Sigmoid colon (tissue), 7 donors: ENCODE results near the gene PPARD. TPM values are rescaled to one million over a fixed set of nuclear protein-coding genes. Genes with fewer than 3 reads are reported as not detected.

ENCODE experiments used
- DNase-seq: peaks from one replicate; pipeline ENCODE4 v3.0.0-alpha.2; 2019
- H3K27ac ChIP-seq, 4 donors: fragments of 200-600 bp; sonication (generic); one replicate each; pipeline ENCODE4 v1.5.1; 2016 to 2019; ENCODE audit warnings: mild to moderate bottlenecking in 1 of 4
- H3K27me3 ChIP-seq, 3 donors: fragments of 200-600 bp; sonication (generic); one replicate each; pipeline ENCODE4 v1.5.1; 2019; ENCODE audit warnings: mild to moderate bottlenecking in 1 of 3
- H3K36me3 ChIP-seq, 4 donors: fragments of 200-600 bp; sonication (generic); one replicate each; pipeline ENCODE4 v1.5.1; 2016 to 2019
- H3K4me1 ChIP-seq, 4 donors: fragments of 200-600 bp; sonication (generic); one replicate each; pipeline ENCODE4 v1.5.1; 2017 to 2019
- H3K4me3 ChIP-seq, 4 donors: fragments of 200-600 bp; sonication (generic); one replicate each; pipeline ENCODE4 v1.5.1; 2017 to 2019; ENCODE audit warnings: mild to moderate bottlenecking in 2 of 4, moderate library complexity in 1 of 4
- H3K9me3 ChIP-seq, 4 donors: fragments of 200-600 bp in 3 of 4; sonication (generic) in 3 of 4; one replicate each; pipeline versions ENCODE4 v1.5.1 to v1.6.1; 2013 to 2019
- CTCF ChIP-seq, 4 experiments: fragments of 450-650 bp in 3 of 4; fragments of 200-600 bp in 1 of 4; IDR thresholded peaks; one replicate each; pipeline ENCODE4 v1.5.1; 2016 to 2019; ENCODE audit warnings: antibody characterized with exemption in 4 of 4, mild to moderate bottlenecking in 3 of 4, moderate library complexity in 2 of 4
- EP300 ChIP-seq, 4 donors: sonication (generic); formaldehyde crosslinking; IDR thresholded peaks; one replicate each; pipeline ENCODE4 v1.6.1; 2017; ENCODE audit warnings: antibody characterized with exemption in 4 of 4
- POLR2A ChIP-seq, 2 donors: fragments of 450-650 bp; IDR thresholded peaks; one replicate each; pipeline ENCODE4 v1.6.1; 2016; ENCODE audit warnings: antibody characterized with exemption in 2 of 2, mild to moderate bottlenecking in 2 of 2, moderate library complexity in 2 of 2
- POLR2AphosphoS5 ChIP-seq, 4 donors: sonication (generic); formaldehyde crosslinking; IDR thresholded peaks; one replicate each; pipeline ENCODE4 v1.6.1; 2017; ENCODE audit warnings: antibody characterized with exemption in 4 of 4
- WGBS, 2 donors: extraction: QIAGEN DNeasy Blood & Tissue Kit; methylation state at CpG; one replicate each; pipeline ENCODE4 v1.1.7; 2013; 5-methylcytosine and 5-hydroxymethylcytosine counted together
- intact Hi-C: fragments of 100-400 bp; cut with DNase I; formaldehyde crosslinking; loops from one replicate; pipeline ENCODE4 v1.15.1; 2023
- polyA plus RNA-seq, 3 donors: library from polyadenylated mRNA; stranded (reverse); fragments of 200-250 nt; gene quantifications; one replicate each; pipeline ENCODE4 v1.2.3, GENCODE V29; 2013
- total RNA-seq, 4 donors: library from RNA; depleted of rRNA; stranded (reverse); fragments of >200 nt; gene quantifications; one replicate each; pipeline ENCODE4 v1.1.0, GENCODE V29; 2016
- donor health status: healthy with polysubstance abuse.
- donor health status: Bipolar disorder and iron deficiency.
- donor health status: healthy.

PPARD gene
- total and polyA plus RNA-seq, 7 donors, result 5.8 to 75.4 (median 16.8) TPM

DNA sequence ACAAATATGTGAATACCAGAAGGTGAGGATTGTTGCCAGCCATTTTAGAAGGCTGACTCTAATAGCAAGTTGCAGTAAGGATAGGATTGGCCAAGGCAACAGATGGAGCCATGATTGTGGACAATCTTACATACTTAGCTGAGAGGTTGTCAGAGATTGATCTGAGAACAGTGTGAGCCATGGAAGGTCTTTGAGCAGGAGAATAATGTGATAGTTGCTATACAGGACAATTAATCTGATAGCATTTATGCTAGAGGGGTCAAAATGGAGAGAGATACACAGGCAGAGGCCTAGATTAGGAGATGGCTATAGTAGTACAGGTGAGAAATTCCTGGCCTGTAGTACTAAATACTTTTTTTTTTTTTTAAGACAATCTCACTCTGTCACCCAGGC lies 23.8 kb downstream of the PPARD start:
- TF ChIP-seq POLR2AphosphoS5 (IDR thresholded peaks at IDR 0.05), result no peak
- TF ChIP-seq CTCF (IDR thresholded peaks at IDR 0.05), result no peak
- Histone ChIP-seq H3K27me3 (no peaks in the 10 kb centered on the region), H3K4me1 (peaks cover 0 to 48% (median 38%) of the 10 kb centered on the region in 4 donors), H3K36me3 (no peaks in the 10 kb centered on the region), H3K9me3 (no peaks in the 10 kb centered on the region), H3K4me3 (no peak overlapping the region), H3K27ac (no peak overlapping the region)
- intact Hi-C loops, result no loop called here
- no peak for DNase-seq

GRCh38 chr6:35367646-35368037 lies 25.3 kb downstream of the PPARD start:
- Histone ChIP-seq H3K9me3 (no peaks in the 10 kb centered on the region), H3K4me3 (no peak overlapping the region), H3K36me3 (no peaks in the 10 kb centered on the region), H3K27ac (no peak overlapping the region), H3K27me3 (no peaks in the 10 kb centered on the region), H3K4me1 (peaks cover 0 to 34% (median 31%) of the 10 kb centered on the region in 4 donors)
- TF ChIP-seq POLR2AphosphoS5 (IDR thresholded peaks at IDR 0.05), result no peak
- no peak for TF ChIP-seq CTCF (IDR thresholded peaks at IDR 0.05)
- no peak for TF ChIP-seq EP300 (IDR thresholded peaks at IDR 0.05)
- TF ChIP-seq POLR2A (IDR thresholded peaks at IDR 0.05), result no peak
- 96% methylated on average over 5 of the region's 5 CpGs for WGBS, 2 donors
- intact Hi-C loops, result no loop called here
- DNase-seq, result no peak

- H3K27me3 ChIP-seq, result no peaks in the 10 kb centered on the region
- peaks cover 0 to 34% (median 30%) of the 10 kb centered on the region in 4 donors for H3K4me1 ChIP-seq
- no peak for DNase-seq
- H3K27ac ChIP-seq, result peak overlapping the region in 1 of 4 donors; percentile 17
- no peaks in the 10 kb centered on the region for H3K9me3 ChIP-seq
- no peak overlapping the region for H3K4me3 ChIP-seq
- WGBS, 2 donors, result 91 to 97% methylated on average over 2 of the region's 2 CpGs
- TF ChIP-seq EP300 (IDR thresholded peaks at IDR 0.05) (no peak), POLR2A (IDR thresholded peaks at IDR 0.05) (no peak), POLR2AphosphoS5 (IDR thresholded peaks at IDR 0.05) (no peak), CTCF (IDR thresholded peaks at IDR 0.05) (no peak)
- no peaks in the 10 kb centered on the region for H3K36me3 ChIP-seq
- intact Hi-C loops, result no loop called here
These were observed 25.9 kb downstream of the PPARD start for GRCh38 chr6:35368038-35368887.

DNA sequence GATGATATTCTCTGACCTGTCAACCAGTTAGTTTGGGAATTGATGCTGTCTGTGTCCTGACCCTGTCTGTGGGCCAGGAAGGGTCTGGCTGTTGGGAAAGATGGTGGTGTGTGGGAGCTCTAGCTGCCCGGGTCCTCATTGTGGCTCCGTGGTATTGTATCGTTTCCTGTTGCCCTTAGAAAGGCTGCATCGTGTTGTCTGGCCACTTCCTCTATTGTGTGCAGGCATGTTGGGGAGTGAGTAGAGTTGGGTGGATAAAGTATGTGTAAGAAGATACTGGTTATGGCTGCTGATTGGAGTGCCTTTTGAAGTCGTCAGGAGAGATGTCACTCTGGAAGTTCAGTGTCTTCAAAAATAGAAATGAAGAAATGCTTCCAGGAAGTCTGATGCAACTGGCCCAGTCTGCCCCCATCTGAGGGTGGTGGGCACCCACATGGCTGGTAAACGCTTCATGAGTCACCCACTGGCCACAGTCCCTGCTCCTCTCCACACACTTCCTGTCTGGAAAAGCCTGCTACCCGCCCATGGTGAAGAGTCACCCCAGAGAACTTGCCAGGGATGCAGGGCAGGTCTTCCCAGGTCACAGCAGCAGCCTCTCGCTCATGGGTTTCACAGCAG lies 27.9 kb downstream of the PPARD start:
- WGBS, 2 donors, result 45 to 75% methylated on average over 8 of the region's 8 CpGs
- H3K27ac ChIP-seq, result peak overlapping the region in 2 of 4 donors; percentile 56 to 58
- intact Hi-C loops, result no loop called here
- H3K4me3 ChIP-seq, result no peak overlapping the region
- TF ChIP-seq POLR2A (IDR thresholded peaks at IDR 0.05) (no peak), EP300 (IDR thresholded peaks at IDR 0.05) (peak in 3 of 4 donors; percentile 9 to 72 (median 66)), CTCF (IDR thresholded peaks at IDR 0.05) (no peak), POLR2AphosphoS5 (IDR thresholded peaks at IDR 0.05) (peak in 2 of 4 donors; percentile 42 to 44)
- no peaks in the 10 kb centered on the region for H3K36me3 ChIP-seq
- no peaks in the 10 kb centered on the region for H3K9me3 ChIP-seq
- peaks cover 0 to 34% (median 30%) of the 10 kb centered on the region in 4 donors for H3K4me1 ChIP-seq
- DNase-seq, result peak; percentile 84
- H3K27me3 ChIP-seq, result no peaks in the 10 kb centered on the region
